WTC11 (cell line): ENCODE results near the gene DUOX1. TPM values are rescaled to one million over a fixed set of nuclear protein-coding genes. Genes with fewer than 3 reads are reported as not detected.

Experiments
- ATAC-seq: fragments of 200-7000 bp; cut with Tn5 transposase; 2 replicates; pipeline ENCODE4 v1.10.0; 2021; ENCODE audit warnings: mild to moderate bottlenecking, moderate library complexity
- CTCF ChIA-PET: fragments of 300-600 bp; sonication (Branson Sonifier 250); formaldehyde crosslinking; loops from one replicate; lab custom pipeline; 2021; ENCODE audit warnings: antibody characterized with exemption; lab: Charles Lee
- POLR2A ChIA-PET: fragments of 350-600 bp; sonication (Branson Sonifier 250); formaldehyde crosslinking; loops from one replicate; lab custom pipeline; 2021; ENCODE audit warnings: antibody characterized with exemption; lab: Charles Lee
- DNase-seq: peaks from one replicate; pipeline ENCODE4 v3.0.0; 2021; ENCODE audit warnings: low spot score
- H3K27ac Mint-ChIP-seq: 2 replicates; pipeline ENCODE4 v1.8.0; 2021; ENCODE audit warnings: mixed read lengths
- H3K27me3 Mint-ChIP-seq: 2 replicates; pipeline ENCODE4 v1.8.0; 2021; ENCODE audit warnings: low read depth, mild to moderate bottlenecking, moderate library complexity, mixed read lengths
- H3K36me3 Mint-ChIP-seq: 2 replicates; pipeline ENCODE4 v1.8.0; 2021; ENCODE audit warnings: mixed read lengths
- H3K4me1 Mint-ChIP-seq: 2 replicates; pipeline ENCODE4 v1.8.0; 2022; ENCODE audit warnings: mixed read lengths
- H3K4me3 Mint-ChIP-seq: 2 replicates; pipeline ENCODE4 v1.8.0; 2021; ENCODE audit warnings: mild to moderate bottlenecking, moderate library complexity, mixed read lengths
- H3K9me3 Mint-ChIP-seq: 2 replicates; pipeline ENCODE4 v1.8.0; 2021; ENCODE audit warnings: mixed read lengths
- AFF4 ChIP-seq: sonication (generic); formaldehyde crosslinking; IDR thresholded peaks from 2 replicates; pipeline ENCODE4 v1.8.1; 2023; ENCODE audit warnings: mild to moderate bottlenecking, missing genetic modification reagents, borderline replicate concordance
- ETV6 ChIP-seq: sonication (generic); formaldehyde crosslinking; IDR thresholded peaks from 2 replicates; pipeline ENCODE4 v1.8.1; 2022; ENCODE audit warnings: mild to moderate bottlenecking, missing genetic modification reagents
- IRF2 ChIP-seq: sonication (generic); formaldehyde crosslinking; IDR thresholded peaks from 2 replicates; pipeline ENCODE4 v1.8.0; 2022; ENCODE audit warnings: low read depth, missing genetic modification reagents, borderline replicate concordance
- JAZF1 ChIP-seq: fragments of 250-450 bp; sonication (Bioruptor Pico); IDR thresholded peaks from 2 replicates; pipeline ENCODE4 v1.9.0; 2021; ENCODE audit warnings: moderate library complexity, mild to moderate bottlenecking, inconsistent platforms
- NFATC4 ChIP-seq: fragments of 250-450 bp; sonication (Bioruptor Pico); IDR thresholded peaks from 2 replicates; pipeline ENCODE4 v1.9.0; 2021; ENCODE audit warnings: mild to moderate bottlenecking
- NR3C1 ChIP-seq: sonication (generic); formaldehyde crosslinking; conservative IDR thresholded peaks from 2 replicates; pipeline ENCODE4 v1.8.1; 2023; ENCODE audit warnings: low read depth, mild to moderate bottlenecking, missing genetic modification reagents
- RELA ChIP-seq: sonication (generic); formaldehyde crosslinking; IDR thresholded peaks from 2 replicates; pipeline ENCODE4 v1.8.1; 2022; ENCODE audit warnings: missing genetic modification reagents, mild to moderate bottlenecking, borderline replicate concordance
- ZMAT4 ChIP-seq: fragments of 250-450 bp; sonication (Bioruptor Pico); IDR thresholded peaks from 2 replicates; pipeline ENCODE4 v1.9.0; 2021; ENCODE audit warnings: mild to moderate bottlenecking
- ZNF396 ChIP-seq: fragments of 250-450 bp; sonication (Bioruptor Pico); IDR thresholded peaks from 2 replicates; pipeline ENCODE4 v1.8.0; 2021; ENCODE audit warnings: mild to moderate bottlenecking, moderate library complexity, borderline replicate concordance
- ZNF423 ChIP-seq: fragments of 250-450 bp; sonication (Bioruptor Pico); IDR thresholded peaks from 2 replicates; pipeline ENCODE4 v2.1.2; 2022; ENCODE audit warnings: mild to moderate bottlenecking, moderate library complexity
- ZNF425 ChIP-seq: fragments of 250-450 bp; sonication (Bioruptor Pico); conservative IDR thresholded peaks from 2 replicates; pipeline ENCODE4 v1.9.0; 2021; ENCODE audit warnings: mild to moderate bottlenecking
- ZNF512 ChIP-seq: sonication (generic); formaldehyde crosslinking; IDR thresholded peaks from 2 replicates; pipeline ENCODE4 v1.8.1; 2022; ENCODE audit warnings: missing genetic modification reagents, borderline replicate concordance
- total RNA-seq: library from RNA; stranded (reverse); gene quantifications from 3 replicates; pipeline ENCODE4 v1.2.3, GENCODE V29; 2021

The DUOX1 gene
- total RNA-seq, 1 experiment from 2014 or later: 1.3 TPM

- peak overlapping the region; percentile 63 for H3K4me3 Mint-ChIP-seq
- CTCF ChIA-PET: interaction anchor here (1.1 to 11.0 kb wide), 5 partner anchors 10 to 26 kb away, joined by 4 to 231 read pairs (median 11); partner anchors contain the start of genes DUOX2 and DUOXA2
Measured at GRCh38 chr15:45136378-45136764, 6.6 kb downstream of the DUOX1 start.

DNA sequence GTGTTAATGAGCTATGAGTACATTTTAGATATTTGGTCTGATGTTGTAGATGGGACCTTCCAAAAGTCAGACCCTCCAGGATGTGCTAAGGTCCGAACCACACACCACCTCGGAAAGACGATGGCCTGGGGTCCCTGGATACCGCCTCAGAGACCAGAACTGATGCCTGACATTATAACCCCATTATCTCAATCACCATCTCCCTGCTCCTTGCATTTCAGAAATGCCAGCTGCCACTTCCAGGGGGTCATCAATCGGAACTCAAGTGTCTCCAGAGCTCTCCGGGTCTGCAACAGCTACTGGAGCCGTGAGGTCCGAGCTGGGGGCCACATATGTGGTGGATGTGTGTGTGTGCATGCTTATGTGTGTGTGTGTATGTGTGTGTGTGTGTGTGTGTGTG is 7.9 kb downstream of the DUOX1 start:
- no peak overlapping the region for H3K27ac Mint-ChIP-seq
- TF ChIP-seq AFF4 (CRISPR knock-in tag) (no peak), ZNF425 (CRISPR knock-in tag) (no peak), RELA (CRISPR knock-in tag) (no peak), NR3C1 (no peak), NFATC4 (CRISPR knock-in tag) (no peak), ZNF423 (CRISPR knock-in tag) (no peak)
- TF ChIP-seq, all 79 proteins: peak for 0
- peaks cover 56% of the 10 kb centered on the region for H3K27me3 Mint-ChIP-seq
- ChIA-PET CTCF (interaction anchor here (0.8 to 2.0 kb wide), 6 partner anchors 11 to 81 kb away, joined by 3 to 12 read pairs (median 6); partner anchors contain the start of gene DUOX2), POLR2A (interaction anchor here (0.9 kb wide), 1 partner anchor 11 kb away, joined by 3 read pairs; no protein-coding TSS in a partner anchor)
- H3K9me3 Mint-ChIP-seq: no peaks in the 10 kb centered on the region
- H3K36me3 Mint-ChIP-seq: no peaks in the 10 kb centered on the region
- ATAC-seq: no peak
- no peak overlapping the region for H3K4me3 Mint-ChIP-seq
- no peak for DNase-seq
- peaks cover 10% of the 10 kb centered on the region for H3K4me1 Mint-ChIP-seq

More at GRCh38 chr15:45136378-45136764, 6.6 kb downstream of the DUOX1 start:
- Mint-ChIP-seq H3K9me3 (no peaks in the 10 kb centered on the region), H3K27ac (no peak overlapping the region), H3K4me1 (peaks cover 10% of the 10 kb centered on the region), H3K36me3 (no peaks in the 10 kb centered on the region), H3K27me3 (peaks cover 69% of the 10 kb centered on the region)
- POLR2A ChIA-PET: no interaction called here
- DNase-seq (peak; percentile 58), ATAC-seq (peak; percentile 60)
- TF ChIP-seq ZNF512: no peak

DNA sequence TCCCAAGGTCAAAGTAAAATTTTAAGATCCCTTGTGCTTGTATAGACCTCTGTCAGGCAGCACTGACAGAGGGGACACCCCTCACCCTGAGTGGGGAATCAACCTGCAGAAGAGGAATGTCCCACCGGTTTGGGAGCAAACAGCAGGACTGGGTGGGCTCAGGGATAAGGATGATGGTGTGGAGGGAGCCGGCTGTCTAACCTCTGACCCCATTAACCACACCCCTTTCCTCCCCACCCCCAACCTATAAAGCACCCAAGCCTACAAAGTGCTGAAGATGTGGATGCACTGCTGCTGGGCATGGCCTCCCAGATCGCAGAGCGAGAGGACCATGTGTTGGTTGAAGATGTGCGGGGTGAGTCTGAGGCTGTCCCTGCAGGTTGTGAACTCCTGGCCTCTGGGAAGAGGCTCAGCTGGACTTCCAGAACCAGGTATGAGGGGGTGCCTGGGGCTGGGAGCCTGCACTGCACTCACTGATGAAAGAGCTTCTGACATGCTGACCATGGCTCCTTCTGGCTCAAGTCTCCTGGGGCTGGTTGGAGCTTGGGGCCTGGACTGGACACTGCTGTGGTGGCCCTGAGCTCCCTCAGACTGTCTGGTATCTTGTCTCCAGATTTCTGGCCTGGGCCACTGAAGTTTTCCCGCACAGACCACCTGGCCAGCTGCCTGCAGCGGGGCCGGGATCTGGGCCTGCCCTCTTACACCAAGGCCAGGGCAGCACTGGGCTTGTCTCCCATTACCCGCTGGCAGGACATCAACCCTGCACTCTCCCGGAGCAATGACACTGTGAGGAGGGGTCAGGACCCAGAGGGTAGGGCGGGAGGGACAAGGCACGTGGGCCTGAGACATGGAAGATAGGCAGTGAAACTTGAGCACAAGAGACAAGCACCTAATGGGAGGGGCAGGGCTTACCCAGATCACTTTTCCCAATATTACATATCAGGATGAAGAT is 9.3 kb downstream of the DUOX1 start:
- Mint-ChIP-seq H3K4me3 (no peak overlapping the region), H3K27me3 (peaks cover 42% of the 10 kb centered on the region), H3K9me3 (no peaks in the 10 kb centered on the region), H3K4me1 (peaks cover 10% of the 10 kb centered on the region), H3K27ac (no peak overlapping the region), H3K36me3 (no peaks in the 10 kb centered on the region)
- no peak for DNase-seq
- ATAC-seq: no peak
- TF ChIP-seq IRF2 (CRISPR knock-in tag): no peak
- no peak for TF ChIP-seq ETV6 (CRISPR knock-in tag)
- no peak for TF ChIP-seq ZNF396 (CRISPR knock-in tag)
- no peak for TF ChIP-seq ZMAT4 (CRISPR knock-in tag)
- no peak for TF ChIP-seq JAZF1 (CRISPR knock-in tag)
- ChIA-PET CTCF (interaction anchor here (0.6 to 2.0 kb wide), 5 partner anchors 12 to 29 kb away, joined by 3 to 12 read pairs (median 6); no protein-coding TSS in a partner anchor), POLR2A (no interaction called here)
